Activated naive CD4-positive, alpha-beta T cell treated with anti-CD3 and anti-CD28 coated beads, Interleukin-2, amount 50 U/mL, for 72 hours (primary cell): ENCODE data around the gene VAC14. TPM values are rescaled to one million over a fixed set of nuclear protein-coding genes. Genes with fewer than 3 reads are reported as not detected.

Source experiments
- ATAC-seq, 2 donors: fragments of 150-1000 bp; cut with Tn5 transposase; 2 replicates each; pipeline ENCODE4 v1.10.0; 2021; ENCODE audit warnings: mild to moderate bottlenecking in 2 of 2, moderate library complexity in 2 of 2
- DNase-seq, 2 donors: peaks; one replicate each; pipeline ENCODE4 v3.0.0; 2021 to 2022; ENCODE audit warnings: low spot score in 2 of 2
- H3K27ac Mint-ChIP-seq, 2 donors: one replicate each; pipeline ENCODE4 v1.8.0; 2022; ENCODE audit warnings: mild to moderate bottlenecking in 2 of 2, mixed read lengths in 2 of 2
- H3K36me3 Mint-ChIP-seq, 2 donors: one replicate each; pipeline ENCODE4 v1.8.0; 2022; ENCODE audit warnings: mixed read lengths in 2 of 2
- H3K9me3 Mint-ChIP-seq, 2 donors: one replicate each; pipeline ENCODE4 v1.8.0; 2022; ENCODE audit warnings: mixed read lengths in 2 of 2
- total RNA-seq, 2 donors: library from RNA; stranded (reverse); gene quantifications; one replicate each; pipeline ENCODE4 v1.2.3, GENCODE V29; 2022

The VAC14 gene
- total RNA-seq, 2 donors from 2014 or later, result 22.5 to 28.8 TPM

- Mint-ChIP-seq H3K36me3 (no peaks in the 10 kb centered on the region), H3K9me3 (no peaks in the 10 kb centered on the region), H3K27ac (no peak overlapping the region)
- ATAC-seq (no peak), DNase-seq (no peak)
Measured at GRCh38 chr16:70688246-70688742, 112.7 kb downstream of the VAC14 start.

- ATAC-seq (no peak), DNase-seq (no peak)
- no peak overlapping the region for H3K27ac Mint-ChIP-seq
- H3K36me3 Mint-ChIP-seq, result no peaks in the 10 kb centered on the region
- no peaks in the 10 kb centered on the region for H3K9me3 Mint-ChIP-seq
Measured at GRCh38 chr16:70687671-70688245, 113.2 kb downstream of the VAC14 start.

GRCh38 chr16:70687102-70687511 lies 113.9 kb downstream of the VAC14 start:
- DNase-seq, result no peak
- ATAC-seq, result no peak
- H3K9me3 Mint-ChIP-seq, result no peaks in the 10 kb centered on the region
- no peak overlapping the region for H3K27ac Mint-ChIP-seq
- no peaks in the 10 kb centered on the region for H3K36me3 Mint-ChIP-seq

GRCh38 chr16:70686376-70687101 lies 114.4 kb downstream of the VAC14 start:
- DNase-seq (no peak), ATAC-seq (no peak)
- H3K27ac Mint-ChIP-seq, result no peak overlapping the region
- no peaks in the 10 kb centered on the region for H3K36me3 Mint-ChIP-seq
- no peaks in the 10 kb centered on the region for H3K9me3 Mint-ChIP-seq

- DNase-seq, result no peak
- no peak within 1 kb of the TSS for H3K27ac Mint-ChIP-seq
- ATAC-seq, result peak; percentile 33 to 47
- H3K9me3 Mint-ChIP-seq, result no peaks in the 10 kb centered on the region
- H3K36me3 Mint-ChIP-seq, result no peaks in the 10 kb centered on the region
Measured at GRCh38 chr16:70685938-70686375, 115.0 kb downstream of the VAC14 start, which contains the start of gene MTSS2. Gene MTSS2, minus strand, starts transcription at chr16:70686053. Its CDS starts 262 bp downstream, at chr16:70685791.

GRCh38 chr16:70685061-70685937 lies 115.7 kb downstream of the VAC14 start:
- Mint-ChIP-seq H3K36me3 (no peaks in the 10 kb centered on the region), H3K27ac (no peak overlapping the region), H3K9me3 (no peaks in the 10 kb centered on the region)
- DNase-seq (no peak), ATAC-seq (peak; percentile 36 to 58)

- no peaks in the 10 kb centered on the region for H3K9me3 Mint-ChIP-seq
- DNase-seq, result no peak
- H3K27ac Mint-ChIP-seq, result no peak overlapping the region
- ATAC-seq, result no peak
- H3K36me3 Mint-ChIP-seq, result no peaks in the 10 kb centered on the region
Measured at GRCh38 chr16:70684146-70685060, 116.6 kb downstream of the VAC14 start.

- no peak overlapping the region for H3K27ac Mint-ChIP-seq
- ATAC-seq (no peak), DNase-seq (no peak)
- H3K9me3 Mint-ChIP-seq, result no peaks in the 10 kb centered on the region
- no peaks in the 10 kb centered on the region for H3K36me3 Mint-ChIP-seq
Measured at GRCh38 chr16:70683146-70683944, 117.6 kb downstream of the VAC14 start.

GRCh38 chr16:70682239-70683145 lies 118.5 kb downstream of the VAC14 start:
- DNase-seq (no peak), ATAC-seq (no peak)
- H3K27ac Mint-ChIP-seq, result no peak overlapping the region
- no peaks in the 10 kb centered on the region for H3K9me3 Mint-ChIP-seq
- no peaks in the 10 kb centered on the region for H3K36me3 Mint-ChIP-seq

- ATAC-seq (no peak), DNase-seq (no peak)
- no peaks in the 10 kb centered on the region for H3K36me3 Mint-ChIP-seq
- H3K27ac Mint-ChIP-seq, result no peak overlapping the region
- no peaks in the 10 kb centered on the region for H3K9me3 Mint-ChIP-seq
Measured at GRCh38 chr16:70681382-70682238, 119.3 kb downstream of the VAC14 start.

GRCh38 chr16:70680495-70681381 lies 120.2 kb downstream of the VAC14 start:
- H3K27ac Mint-ChIP-seq, result peak overlapping the region in 1 of 2 donors; percentile 34
- DNase-seq (no peak), ATAC-seq (no peak)
- H3K9me3 Mint-ChIP-seq, result no peaks in the 10 kb centered on the region
- H3K36me3 Mint-ChIP-seq, result no peaks in the 10 kb centered on the region

GRCh38 chr16:70679671-70680494 lies 121.1 kb downstream of the VAC14 start:
- DNase-seq, result peak in 1 of 2 donors; percentile 43
- H3K9me3 Mint-ChIP-seq, result no peaks in the 10 kb centered on the region
- ATAC-seq, result peak in 1 of 2 donors; percentile 44

More at GRCh38 chr16:70679671-70680494, 121.1 kb downstream of the VAC14 start:
- Mint-ChIP-seq H3K27ac (peak overlapping the region in 1 of 2 donors; percentile 34), H3K36me3 (no peaks in the 10 kb centered on the region)
